ENCODE data around the gene R3HDM2. TPM values are rescaled to one million over a fixed set of nuclear protein-coding genes. Genes with fewer than 3 reads are reported as not detected.
"Not testable (repeated sequence)": the region's sequence is repeated elsewhere in the genome, so short reads cannot be mapped to it uniquely, and the experiment has no call there.

Gene R3HDM2
- total and polyA plus RNA-seq, 10 donors = 11.3 to 90.8 (median 53.5) TPM

DNA sequence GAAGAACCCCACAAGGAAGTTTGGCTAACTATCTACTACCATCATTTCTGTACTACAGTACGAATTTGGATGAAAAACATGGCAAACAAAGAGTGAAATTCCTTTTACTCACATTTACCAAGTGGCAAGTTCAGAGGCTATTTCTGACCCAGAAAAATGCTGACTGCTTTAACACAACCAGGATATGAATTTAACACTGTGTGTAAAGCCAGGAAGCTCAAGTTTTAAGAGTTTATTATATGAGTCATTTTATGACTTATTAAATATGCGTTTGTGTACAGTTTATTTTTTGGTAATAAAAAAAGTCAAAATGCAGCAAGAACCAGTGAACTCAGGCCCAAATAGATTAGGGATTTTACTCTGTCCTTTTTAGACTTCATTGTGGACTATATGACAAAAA is 121.4 kb downstream of the R3HDM2 start:
- TF ChIP-seq POLR2A (IDR thresholded peaks at IDR 0.05) (no peak), POLR2AphosphoS5 (IDR thresholded peaks at IDR 0.05) (no peak)
- TF ChIP-seq, protein P1, sequence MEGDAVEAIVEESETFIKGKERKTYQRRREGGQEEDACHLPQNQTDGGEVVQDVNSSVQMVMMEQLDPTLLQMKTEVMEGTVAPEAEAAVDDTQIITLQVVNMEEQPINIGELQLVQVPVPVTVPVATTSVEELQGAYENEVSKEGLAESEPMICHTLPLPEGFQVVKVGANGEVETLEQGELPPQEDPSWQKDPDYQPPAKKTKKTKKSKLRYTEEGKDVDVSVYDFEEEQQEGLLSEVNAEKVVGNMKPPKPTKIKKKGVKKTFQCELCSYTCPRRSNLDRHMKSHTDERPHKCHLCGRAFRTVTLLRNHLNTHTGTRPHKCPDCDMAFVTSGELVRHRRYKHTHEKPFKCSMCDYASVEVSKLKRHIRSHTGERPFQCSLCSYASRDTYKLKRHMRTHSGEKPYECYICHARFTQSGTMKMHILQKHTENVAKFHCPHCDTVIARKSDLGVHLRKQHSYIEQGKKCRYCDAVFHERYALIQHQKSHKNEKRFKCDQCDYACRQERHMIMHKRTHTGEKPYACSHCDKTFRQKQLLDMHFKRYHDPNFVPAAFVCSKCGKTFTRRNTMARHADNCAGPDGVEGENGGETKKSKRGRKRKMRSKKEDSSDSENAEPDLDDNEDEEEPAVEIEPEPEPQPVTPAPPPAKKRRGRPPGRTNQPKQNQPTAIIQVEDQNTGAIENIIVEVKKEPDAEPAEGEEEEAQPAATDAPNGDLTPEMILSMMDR (IDR thresholded peaks at IDR 0.05 in 8 of 11, conservative IDR thresholded peaks at IDR 0.05 in 3 of 11) = no peak
- Histone ChIP-seq H3K9me3 (no peaks in the 10 kb centered on the region), H3K4me3 (no peak overlapping the region), H3K27ac (no peak overlapping the region), H3K36me3 (peaks cover 0 to 77% (median 24%) of the 10 kb centered on the region in 6 donors), H3K27me3 (replicated peaks in 1 of 7) (no peaks in the 10 kb centered on the region), H3K4me1 (no peaks in the 10 kb centered on the region)
- DNase-seq = no peak
- intact Hi-C loops (cut with DNase I; ENCODE audit: low total_unique reads) = no loop called here
- 43 to 70% (median 67%) methylated on average over 2 of the region's 2 CpGs for WGBS, 5 donors

GRCh38 chr12:57300961-57301584 is 129.8 kb downstream of the R3HDM2 start:
- H3K4me1 ChIP-seq = no peaks in the 10 kb centered on the region
- WGBS, 5 donors = 93 to 99% (median 98%) methylated on average over 3 of the region's 3 CpGs
- no peaks in the 10 kb centered on the region for H3K27me3 ChIP-seq (replicated peaks in 1 of 7)
- peaks cover 0 to 100% (median 68%) of the 10 kb centered on the region in 6 donors for H3K36me3 ChIP-seq
- TF ChIP-seq POLR2A (IDR thresholded peaks at IDR 0.05) (no peak), POLR2AphosphoS5 (IDR thresholded peaks at IDR 0.05) (no peak)
- TF ChIP-seq, protein P1 (IDR thresholded peaks at IDR 0.05 in 8 of 11, conservative IDR thresholded peaks at IDR 0.05 in 3 of 11) = no peak
- H3K27ac ChIP-seq = no peak overlapping the region
- intact Hi-C loops (cut with DNase I; ENCODE audit: low total_unique reads) = no loop called here
- H3K4me3 ChIP-seq = no peak overlapping the region
- DNase-seq = no peak
- no peaks in the 10 kb centered on the region for H3K9me3 ChIP-seq

DNA sequence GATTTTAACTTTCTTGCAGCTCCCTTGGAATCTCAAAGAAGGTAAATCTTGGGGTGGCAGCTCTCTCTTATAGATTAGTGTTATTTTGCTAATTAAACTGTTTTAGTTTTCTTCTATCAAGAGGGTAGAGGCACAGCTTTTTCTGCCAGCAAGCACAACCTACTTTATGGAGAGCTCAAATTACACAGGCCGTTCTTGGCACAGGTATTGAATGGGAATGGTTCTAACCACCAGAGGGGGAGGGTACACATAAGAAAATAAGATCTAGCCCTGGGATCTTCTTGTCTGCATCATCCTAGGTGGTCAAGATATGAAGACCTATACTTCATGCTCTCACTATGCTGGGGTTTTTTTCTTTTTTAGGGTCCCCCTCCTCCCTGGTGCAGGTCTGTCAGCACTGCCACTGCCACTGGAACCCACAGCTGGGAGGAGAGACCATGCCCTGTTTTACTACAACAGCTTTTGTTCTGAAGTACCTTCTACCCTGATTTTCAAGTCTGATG is 131.3 kb downstream of the R3HDM2 start:
- Histone ChIP-seq H3K4me1 (no peaks in the 10 kb centered on the region), H3K4me3 (no peak overlapping the region), H3K36me3 (peaks cover 0 to 100% (median 76%) of the 10 kb centered on the region in 6 donors), H3K9me3 (no peaks in the 10 kb centered on the region), H3K27me3 (replicated peaks in 1 of 7) (no peaks in the 10 kb centered on the region), H3K27ac (no peak overlapping the region)
- no peak for DNase-seq
- TF ChIP-seq POLR2A (IDR thresholded peaks at IDR 0.05) (no peak), POLR2AphosphoS5 (IDR thresholded peaks at IDR 0.05) (no peak)
- TF ChIP-seq, protein P1 (IDR thresholded peaks at IDR 0.05 in 8 of 11, conservative IDR thresholded peaks at IDR 0.05 in 3 of 11) = no peak
- WGBS, 5 donors = 86 to 97% (median 90%) methylated on average over 1 of the region's 1 CpG
- intact Hi-C loops (cut with DNase I; ENCODE audit: low total_unique reads) = no loop called here

DNA sequence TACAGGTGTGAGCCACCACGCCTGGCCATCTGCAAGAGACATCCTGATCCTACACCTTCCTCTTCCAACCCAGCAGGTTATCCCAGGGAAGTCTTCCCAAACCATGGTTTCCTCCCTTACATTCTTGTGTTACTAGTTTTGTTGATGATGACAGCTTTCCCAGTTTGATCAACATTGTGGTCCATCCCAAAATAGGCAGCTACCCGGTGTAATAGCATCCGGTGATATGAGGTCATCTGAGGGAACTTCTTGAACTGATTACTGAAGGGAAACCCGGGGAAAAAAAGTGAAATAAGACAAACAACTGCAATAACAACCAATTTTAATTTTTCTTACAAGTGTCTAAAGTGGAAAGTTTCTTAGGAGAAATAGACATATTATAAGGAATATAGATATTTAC is 134.6 kb downstream of the R3HDM2 start:
- H3K4me3 ChIP-seq = no peak overlapping the region
- TF ChIP-seq POLR2A (IDR thresholded peaks at IDR 0.05) (no peak), POLR2AphosphoS5 (IDR thresholded peaks at IDR 0.05) (no peak)
- TF ChIP-seq, protein P1 (IDR thresholded peaks at IDR 0.05 in 8 of 11, conservative IDR thresholded peaks at IDR 0.05 in 3 of 11) = no peak
- intact Hi-C loops (cut with DNase I; ENCODE audit: low total_unique reads) = no loop called here
- no peak overlapping the region for H3K27ac ChIP-seq
- WGBS, 5 donors = 93 to 98% (median 97%) methylated on average over 4 of the region's 4 CpGs
- no peaks in the 10 kb centered on the region for H3K4me1 ChIP-seq
- H3K36me3 ChIP-seq = peaks cover 0 to 100% (median 80%) of the 10 kb centered on the region in 6 donors
- no peak for DNase-seq
- no peaks in the 10 kb centered on the region for H3K9me3 ChIP-seq
- H3K27me3 ChIP-seq (replicated peaks in 1 of 7) = no peaks in the 10 kb centered on the region

DNA sequence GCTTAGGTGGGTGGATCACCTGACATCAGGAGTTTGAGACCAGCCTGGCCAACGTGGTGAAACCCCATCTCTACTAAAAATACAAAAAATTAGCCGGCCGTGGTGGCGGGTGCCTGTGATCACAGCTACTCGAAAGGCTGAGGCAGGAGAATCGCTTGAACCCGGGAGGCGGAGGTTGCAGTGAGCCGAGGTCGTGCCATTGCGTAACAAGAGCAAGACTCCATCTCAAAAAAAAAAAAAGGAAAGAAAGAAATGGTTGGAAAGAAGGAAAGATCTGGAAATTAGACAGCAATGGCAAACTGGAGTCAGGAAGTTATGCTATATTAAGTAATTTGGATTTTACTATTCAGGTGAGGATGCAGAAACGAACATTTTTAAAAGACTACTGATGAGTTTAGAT is 148.8 kb downstream of the R3HDM2 start:
- 84 to 94% (median 92%) methylated on average over 12 of the region's 12 CpGs for WGBS, 5 donors
- DNase-seq; H3K27me3 ChIP-seq (replicated peaks in 1 of 7); H3K9me3 ChIP-seq; H3K27ac ChIP-seq; intact Hi-C loops (cut with DNase I; ENCODE audit: low total_unique reads); H3K4me3 ChIP-seq: not testable (repeated sequence)
- Histone ChIP-seq H3K36me3 (peaks cover 0 to 100% (median 73%) of the 10 kb centered on the region in 6 donors), H3K4me1 (peaks cover 0 to 20% (median 14%) of the 10 kb centered on the region in 6 donors)
